Globus pallidus (tissue), 1 donor: ENCODE data around the gene TBC1D16.

Experiments used
- DNase-seq: peaks from one replicate; pipeline ENCODE4 v3.0.0-alpha.2; 2015; ENCODE audit warnings: low spot score

The TBC1D16 gene

DNA sequence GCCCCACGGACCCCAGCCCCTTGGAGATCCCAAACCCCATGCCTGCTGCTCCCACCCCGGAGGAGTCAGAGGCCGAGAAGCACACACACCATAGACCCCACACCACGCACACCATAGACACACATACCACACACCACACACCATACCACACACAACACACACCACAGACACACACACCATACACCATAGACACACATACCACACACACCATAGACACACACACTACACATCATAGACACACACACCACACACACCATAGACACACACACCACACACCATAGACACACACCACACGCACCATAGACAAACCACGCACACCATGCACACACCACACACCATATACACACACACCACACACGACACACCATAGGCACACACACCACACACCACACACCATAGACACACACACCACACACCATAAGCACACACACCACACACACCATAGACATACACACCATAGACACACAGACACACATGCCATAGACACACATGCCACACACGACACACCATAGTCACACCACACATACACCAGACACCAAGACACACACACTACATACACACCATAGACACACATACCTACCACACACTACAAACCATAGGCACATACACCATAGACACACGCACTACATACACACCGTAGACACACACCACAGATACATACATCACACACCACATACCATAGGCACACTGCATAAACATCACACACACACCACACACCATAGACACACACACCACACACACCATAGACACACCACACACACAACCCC lies 11.3 kb downstream of the TBC1D16 start:
- DNase-seq = no peak

- DNase-seq = no peak
Measured at GRCh38 chr17:80023481-80024205, 12.0 kb downstream of the TBC1D16 start.

DNA sequence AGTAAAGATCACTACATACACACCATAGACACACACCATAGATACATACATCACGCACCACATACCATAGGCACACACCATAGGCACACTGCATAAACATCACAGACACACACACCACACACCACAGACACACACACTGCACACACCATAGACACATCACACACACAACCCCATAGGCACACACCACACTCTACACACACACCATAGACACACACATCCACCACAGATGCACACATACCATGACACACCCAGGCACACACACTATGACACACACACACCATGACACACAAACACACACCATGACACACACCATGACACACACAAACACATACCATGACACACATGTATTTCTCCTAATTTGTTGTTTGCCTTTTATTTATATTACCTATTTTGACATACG lies 14.1 kb downstream of the TBC1D16 start:
- DNase-seq = no peak

- DNase-seq = no peak
Measured at GRCh38 chr17:80018917-80019651, 16.6 kb downstream of the TBC1D16 start.

DNA sequence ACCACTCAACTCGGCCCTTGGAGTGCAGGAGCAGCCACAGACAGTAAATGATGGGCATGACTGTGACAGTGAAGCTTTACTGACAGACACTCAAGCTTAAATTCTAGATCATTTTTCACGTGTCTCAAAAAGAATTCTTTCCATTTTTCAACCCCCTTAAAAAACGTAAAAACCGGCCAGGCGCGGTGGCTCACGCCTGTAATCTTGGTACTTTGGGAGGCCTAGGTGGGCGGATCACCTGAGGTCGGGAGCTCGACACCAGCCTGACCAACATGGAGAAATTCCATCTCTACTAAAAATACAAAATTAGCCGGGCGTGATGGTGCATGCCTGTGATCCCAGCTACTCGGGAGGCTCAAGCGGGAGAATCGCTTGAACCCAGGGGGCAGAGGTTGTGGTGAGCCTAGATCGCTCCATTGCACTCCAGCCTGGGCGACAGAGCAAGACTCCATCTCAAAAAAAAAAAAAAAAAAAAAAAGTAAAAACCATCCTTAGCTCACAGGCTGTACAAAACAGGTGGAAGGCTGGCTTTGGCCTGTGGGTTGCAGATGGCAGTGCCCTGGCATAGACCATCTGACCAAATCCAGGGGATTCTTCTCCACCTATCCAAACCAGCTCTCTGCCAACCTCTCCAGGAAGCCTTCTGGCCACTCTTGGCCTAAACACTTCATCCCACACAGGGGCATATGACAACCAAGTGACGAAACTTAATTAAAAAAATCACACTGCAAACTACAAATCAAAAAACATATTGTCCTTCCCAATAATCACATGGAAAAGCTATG lies 18.3 kb downstream of the TBC1D16 start:
- DNase-seq = no peak

DNA sequence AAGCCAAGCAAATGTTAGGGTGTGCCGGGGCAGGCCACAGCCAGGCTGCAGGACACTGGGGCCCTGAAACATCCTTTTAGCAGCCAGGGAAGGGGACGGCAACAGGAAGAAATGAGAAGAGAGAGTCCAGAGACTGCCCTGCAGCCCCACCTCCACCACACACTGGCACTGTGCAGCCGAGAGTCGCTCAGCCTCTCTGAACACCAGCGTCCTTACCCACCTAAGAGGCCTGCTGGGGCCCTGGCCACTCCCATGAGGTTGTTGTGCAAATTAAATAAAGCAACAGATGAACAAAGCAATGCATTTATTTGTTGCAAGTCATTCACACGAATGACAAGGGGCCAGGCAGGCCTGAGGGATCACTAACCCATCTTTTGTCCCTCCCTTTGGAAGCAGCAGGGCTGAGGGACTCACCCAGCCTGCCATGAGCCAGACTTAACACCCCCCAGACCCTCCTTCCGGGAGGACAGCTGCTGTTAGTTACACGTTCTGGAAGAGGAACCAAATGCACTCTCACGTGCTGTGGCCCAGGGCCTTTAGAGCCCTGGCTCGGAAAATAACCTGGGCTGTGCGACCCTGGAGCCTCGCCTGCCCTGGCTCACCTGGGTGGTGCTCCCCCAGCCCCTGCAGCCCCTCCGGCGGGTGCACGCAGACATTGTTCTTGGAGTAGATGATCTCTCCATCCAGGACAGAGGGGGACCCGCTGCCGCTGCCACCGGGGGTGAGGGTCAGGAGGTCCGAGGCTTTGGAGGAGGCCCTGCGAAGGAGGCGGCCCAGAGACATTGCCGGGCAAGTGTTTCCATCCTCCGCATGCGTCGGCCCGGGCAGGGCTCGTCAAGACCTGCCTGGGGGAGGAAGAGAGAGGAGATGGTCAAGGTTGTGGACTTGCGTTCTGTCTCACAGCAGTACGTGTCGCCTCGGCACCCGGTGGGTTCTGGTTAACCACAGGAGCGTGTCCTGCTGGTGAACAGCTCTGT lies 22.6 kb downstream of the TBC1D16 start:
- no peak for DNase-seq

GRCh38 chr17:80011989-80012555 lies 23.6 kb downstream of the TBC1D16 start:
- no peak for DNase-seq

DNA sequence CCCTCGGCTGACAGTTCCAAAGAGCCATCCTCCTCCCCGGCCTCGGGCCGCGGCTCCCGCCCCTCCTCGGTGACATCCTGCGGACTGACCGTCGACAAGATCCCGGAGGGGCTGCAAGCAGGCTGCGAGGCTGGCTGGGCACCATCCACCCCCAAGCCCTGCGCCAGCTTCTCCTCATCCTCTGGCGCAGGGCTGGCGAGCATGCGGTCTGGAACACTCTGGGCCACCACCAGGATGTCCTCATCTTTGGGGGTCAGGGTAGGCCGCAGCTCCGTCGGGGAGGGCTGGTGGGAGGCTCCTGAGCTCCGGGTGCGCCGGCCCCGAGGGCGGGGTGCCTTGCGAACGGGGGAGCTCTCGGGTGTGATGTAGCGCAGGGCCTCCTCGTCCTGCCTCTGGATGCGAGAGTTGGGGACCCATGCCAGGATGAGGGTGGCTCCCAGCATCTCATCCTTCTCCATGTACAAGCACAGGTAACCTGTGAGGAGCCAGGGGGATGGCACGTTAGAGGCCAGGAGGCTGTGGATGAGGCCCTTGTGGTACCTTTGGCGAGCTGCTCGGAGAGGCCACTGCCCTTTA lies 25.3 kb downstream of the TBC1D16 start:
- DNase-seq = no peak

DNA sequence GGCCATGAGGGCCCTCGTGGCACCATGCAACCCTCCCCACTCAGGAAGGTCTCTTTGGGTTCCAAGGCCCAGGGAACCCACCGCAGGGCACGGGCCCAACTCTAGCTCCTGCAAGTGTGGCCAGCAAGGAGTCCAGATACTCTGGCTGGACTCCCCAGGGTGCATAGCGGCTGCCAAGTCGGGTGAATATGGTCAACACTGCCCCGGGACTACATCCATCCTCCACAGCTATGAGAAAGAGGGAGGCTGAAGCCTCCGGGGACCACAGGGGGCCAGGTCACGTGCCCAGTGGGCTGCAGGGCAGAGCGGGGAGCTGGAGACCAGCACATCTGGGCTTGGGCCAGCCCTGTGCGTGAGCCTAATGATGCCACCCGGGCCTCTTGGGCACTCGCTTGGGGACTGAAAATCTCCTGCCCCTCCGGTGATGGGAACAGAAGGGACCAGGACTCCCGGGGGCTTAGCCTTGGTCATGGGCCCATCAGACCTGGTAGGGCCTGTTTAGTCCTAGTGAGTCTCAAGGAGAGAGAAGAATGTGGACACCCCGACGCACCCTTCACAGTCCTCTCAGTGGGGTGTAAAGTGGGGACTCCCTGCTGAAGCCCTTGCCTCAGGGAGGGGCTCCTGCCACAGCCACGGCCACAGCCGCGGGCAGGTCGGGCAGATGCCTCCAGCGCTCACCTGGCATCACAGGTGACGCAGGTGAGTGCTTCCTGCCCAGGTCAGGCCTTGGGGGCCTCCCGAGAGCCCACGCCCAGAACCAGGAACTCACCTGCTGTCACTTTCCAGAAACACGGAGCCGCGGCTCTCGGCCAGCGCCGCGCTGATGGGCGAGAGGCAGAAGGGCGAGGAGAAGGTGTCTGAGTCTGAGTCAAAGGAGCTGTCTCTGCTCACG lies 26.0 kb downstream of the TBC1D16 start:
- no peak for DNase-seq

GRCh38 chr17:80008848-80009247 lies 26.8 kb downstream of the TBC1D16 start:
- no peak for DNase-seq

- DNase-seq = no peak
Measured at GRCh38 chr17:80008383-80008840, 27.3 kb downstream of the TBC1D16 start.

- DNase-seq = no peak
Measured at GRCh38 chr17:80007939-80008338, 27.7 kb downstream of the TBC1D16 start.

DNA sequence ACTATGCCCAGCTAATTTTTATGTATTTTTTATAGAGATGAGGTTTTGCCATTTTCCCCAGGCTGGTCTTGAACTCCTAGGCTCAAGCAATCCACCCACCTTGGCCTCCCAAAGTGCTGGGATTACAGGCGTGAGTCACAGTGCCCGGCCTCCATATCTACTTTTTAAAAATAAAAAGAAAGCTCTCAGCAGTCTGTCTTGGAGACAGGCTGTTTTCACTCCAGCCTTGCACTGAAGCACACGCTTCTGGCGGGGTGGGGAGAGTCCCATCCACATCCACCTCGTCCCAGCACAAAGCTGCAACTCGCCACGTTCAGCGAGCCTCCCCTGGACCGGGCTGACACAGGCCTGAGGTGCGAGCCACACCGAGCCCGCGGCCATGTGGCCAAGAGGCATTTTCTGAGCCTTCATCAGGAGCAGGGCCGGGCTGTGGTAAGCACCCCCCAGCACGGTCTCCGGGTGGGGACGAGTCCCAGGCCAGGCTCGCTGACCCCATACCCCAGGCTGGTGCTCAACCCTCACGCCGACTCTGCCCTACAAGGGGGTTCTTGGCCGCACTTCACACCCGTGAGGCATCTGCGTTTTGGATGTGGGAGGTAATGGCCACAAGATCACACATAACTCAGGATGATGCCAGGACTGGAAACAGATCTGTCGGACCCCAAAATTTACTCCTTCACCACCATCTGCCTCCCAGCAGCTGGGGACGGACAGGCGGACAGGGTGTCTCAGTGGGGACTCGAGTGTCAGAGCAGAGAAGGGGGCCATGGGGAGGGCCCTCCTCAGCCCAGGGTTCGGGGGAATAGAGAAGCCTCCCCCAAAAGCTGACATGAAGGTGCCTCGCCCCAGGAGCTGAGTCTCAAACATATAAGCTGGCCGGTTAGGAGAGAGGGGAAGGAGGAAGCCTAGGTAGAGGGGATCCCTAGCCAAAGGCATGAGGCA lies 28.6 kb downstream of the TBC1D16 start:
- no peak for DNase-seq

GRCh38 chr17:80006339-80006720 lies 29.3 kb downstream of the TBC1D16 start:
- DNase-seq = no peak

DNA sequence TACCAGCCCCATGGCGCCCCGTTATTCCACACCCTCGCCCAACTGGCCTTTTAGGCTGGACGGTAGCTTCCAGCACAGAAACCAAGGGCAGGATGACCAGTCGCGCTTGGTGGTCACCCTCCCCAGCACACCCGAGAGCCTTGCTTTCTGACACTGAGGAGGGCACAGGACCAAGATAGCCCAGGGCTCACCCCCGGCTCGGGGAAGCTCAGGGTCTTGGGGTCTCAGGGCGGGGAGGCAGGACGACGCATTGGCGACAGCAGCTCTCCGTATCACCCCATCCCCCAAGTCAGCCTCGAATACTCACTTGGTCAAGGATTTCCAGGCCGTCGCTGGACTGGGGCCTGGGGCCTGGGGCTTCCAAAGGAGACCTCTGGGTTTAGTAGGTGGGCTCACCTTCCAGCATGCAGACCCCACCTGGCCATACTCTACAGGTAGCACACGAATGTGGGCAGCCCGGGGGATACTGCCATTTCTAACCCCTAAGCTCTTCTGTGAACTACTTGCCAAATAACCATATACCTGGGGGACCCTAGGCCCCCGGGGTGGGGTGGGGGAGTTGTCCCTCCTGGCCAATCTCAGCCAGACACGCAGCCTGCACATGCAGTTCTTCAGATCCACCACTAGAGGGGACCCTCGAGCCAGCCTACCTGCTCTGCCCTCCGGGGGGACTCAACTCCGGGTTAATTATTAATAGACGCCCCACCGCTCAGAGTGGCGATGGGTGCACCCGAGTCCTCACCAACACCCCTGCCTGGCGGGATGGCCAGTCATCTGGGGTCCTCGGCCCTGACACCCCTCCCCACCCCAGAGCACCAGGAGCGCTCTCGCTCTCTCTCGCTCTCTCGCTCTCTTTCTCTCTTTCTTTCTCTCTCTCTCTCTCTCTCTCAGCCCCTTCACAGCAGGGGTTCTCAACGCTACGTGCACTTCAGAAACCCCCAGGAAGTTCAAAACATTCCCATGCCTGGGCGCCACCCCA lies 30.0 kb downstream of the TBC1D16 start:
- DNase-seq = peak; percentile 24

DNA sequence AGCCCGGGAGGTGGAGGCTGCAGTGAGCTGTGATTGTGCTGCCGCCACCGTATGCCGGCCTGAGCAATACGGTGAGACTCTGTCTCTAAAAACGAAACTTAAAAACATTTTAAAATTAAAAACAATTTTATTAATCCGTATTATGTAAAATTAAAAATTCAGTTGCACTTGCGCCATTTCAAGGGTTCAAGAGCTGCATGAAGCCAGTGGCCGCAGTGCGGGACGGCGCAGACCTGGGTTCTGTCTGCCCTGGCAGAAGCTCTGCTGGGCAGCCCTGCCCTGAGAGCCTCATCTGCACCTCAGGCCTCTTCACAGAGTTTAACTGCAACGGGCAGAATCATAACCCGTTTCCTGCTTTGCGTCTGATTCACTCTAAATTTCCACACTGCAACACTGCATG lies 31.7 kb downstream of the TBC1D16 start:
- DNase-seq = no peak
